HT1080 (cell line): Measurements from ENCODE around the gene MALSU1. TPM values are rescaled to one million over a fixed set of nuclear protein-coding genes. Genes with fewer than 3 reads are reported as not detected.

Experiments
- DNase-seq: peaks from one replicate; pipeline ENCODE4 v3.0.0-alpha.2; 2015; ENCODE audit warnings: low read depth
- total RNA-seq: library from RNA; depleted of rRNA; stranded (reverse); fragments of >200 nt; shearing (Covaris generic); gene quantifications from 2 replicates; pipeline ENCODE4 v1.2.3, GENCODE V29; 2014; rRNA removed

The MALSU1 gene
- total RNA-seq, 1 experiment from 2014 or later = 129 TPM

GRCh38 chr7:23358152-23358674 lies 59.1 kb downstream of the MALSU1 start:
- no peak for DNase-seq

Other genes starting within 250 kb of the MALSU1 start
- gene KLHL7, start 193.6 kb upstream of the MALSU1 start, total RNA-seq = 21.4 and 25.6 TPM in 2 replicates
- gene NUP42, start 117.3 kb upstream of the MALSU1 start, total RNA-seq = 60.0 and 62.0 TPM in 2 replicates
- gene GPNMB, start 52.6 kb upstream of the MALSU1 start, total RNA-seq = 2.8 and 3.9 TPM in 2 replicates
- gene IGF2BP3, start 171.2 kb downstream of the MALSU1 start, total RNA-seq = 39.5 and 44.1 TPM in 2 replicates
- gene TRA2A, start 232.6 kb downstream of the MALSU1 start, total RNA-seq = 15.8 and 49.6 TPM in 2 replicates